Body of pancreas (tissue), 4 donors: ENCODE measurements around the gene CSN3.

ENCODE experiments used
- POLR2A ChIP-seq, 3 donors: fragments of 450-650 bp; IDR thresholded peaks; one replicate each; pipeline ENCODE4 v1.6.1; 2016; ENCODE audit warnings: antibody characterized with exemption in 3 of 3, mild to moderate bottlenecking in 2 of 3
- TF ChIP-seq, protein P1 (sequence below), 7 experiments: fragments of 450-650 bp in 4 of 7; fragments of 200-600 bp in 3 of 7; sonication (generic) in 3 of 7; IDR thresholded peaks; one replicate each; pipeline ENCODE4 v1.5.1; 2016 to 2019; ENCODE audit warnings: antibody characterized with exemption in 7 of 7

GRCh38 chr4:70291341-70291740, 48.9 kb downstream of the CSN3 start:
- TF ChIP-seq, protein P1, sequence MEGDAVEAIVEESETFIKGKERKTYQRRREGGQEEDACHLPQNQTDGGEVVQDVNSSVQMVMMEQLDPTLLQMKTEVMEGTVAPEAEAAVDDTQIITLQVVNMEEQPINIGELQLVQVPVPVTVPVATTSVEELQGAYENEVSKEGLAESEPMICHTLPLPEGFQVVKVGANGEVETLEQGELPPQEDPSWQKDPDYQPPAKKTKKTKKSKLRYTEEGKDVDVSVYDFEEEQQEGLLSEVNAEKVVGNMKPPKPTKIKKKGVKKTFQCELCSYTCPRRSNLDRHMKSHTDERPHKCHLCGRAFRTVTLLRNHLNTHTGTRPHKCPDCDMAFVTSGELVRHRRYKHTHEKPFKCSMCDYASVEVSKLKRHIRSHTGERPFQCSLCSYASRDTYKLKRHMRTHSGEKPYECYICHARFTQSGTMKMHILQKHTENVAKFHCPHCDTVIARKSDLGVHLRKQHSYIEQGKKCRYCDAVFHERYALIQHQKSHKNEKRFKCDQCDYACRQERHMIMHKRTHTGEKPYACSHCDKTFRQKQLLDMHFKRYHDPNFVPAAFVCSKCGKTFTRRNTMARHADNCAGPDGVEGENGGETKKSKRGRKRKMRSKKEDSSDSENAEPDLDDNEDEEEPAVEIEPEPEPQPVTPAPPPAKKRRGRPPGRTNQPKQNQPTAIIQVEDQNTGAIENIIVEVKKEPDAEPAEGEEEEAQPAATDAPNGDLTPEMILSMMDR (IDR thresholded peaks at IDR 0.05): no peak
- no peak for TF ChIP-seq POLR2A (IDR thresholded peaks at IDR 0.05)
